Esophagus squamous epithelium (tissue), 5 donors: ENCODE results near the gene ARMH3. TPM values are rescaled to one million over a fixed set of nuclear protein-coding genes. Genes with fewer than 3 reads are reported as not detected.

Experiments used
- DNase-seq: peaks from one replicate; lab custom pipeline; 2025; lab: John Stamatoyannopoulos, UW
- H3K27ac ChIP-seq, 4 donors: fragments of 200-600 bp; sonication (generic); one replicate each; pipeline ENCODE4 v1.5.1; 2016 to 2019; ENCODE audit warnings: mild to moderate bottlenecking in 1 of 4
- H3K27me3 ChIP-seq, 4 donors: fragments of 200-600 bp; sonication (generic); 1 replicate in 3 of 4; 2 replicates in 1 of 4; pipeline versions ENCODE4 v1.5.1 to v1.6.0; 2017 to 2021; ENCODE audit warnings: antibody characterized with exemption in 1 of 4
- H3K36me3 ChIP-seq, 3 donors: fragments of 200-600 bp; sonication (generic); one replicate each; pipeline ENCODE4 v1.5.1; 2016 to 2019
- H3K4me1 ChIP-seq, 3 donors: fragments of 200-600 bp; sonication (generic); one replicate each; pipeline ENCODE4 v1.5.1; 2017 to 2019
- H3K4me3 ChIP-seq, 4 donors: fragments of 200-600 bp; sonication (generic); 1 replicate in 3 of 4; 2 replicates in 1 of 4; pipeline ENCODE4 v1.5.1; 2016 to 2019; ENCODE audit warnings: mild to moderate bottlenecking in 2 of 4, moderate library complexity in 1 of 4
- H3K9me3 ChIP-seq, 3 donors: fragments of 200-600 bp; sonication (generic); one replicate each; pipeline ENCODE4 v1.5.1; 2016 to 2019
- CTCF ChIP-seq, 6 experiments: fragments of 450-650 bp in 4 of 6; fragments of 200-600 bp in 2 of 6; sonication (generic) in 2 of 6; IDR thresholded peaks; one replicate each; pipeline ENCODE4 v1.5.1; 2016 to 2019; ENCODE audit warnings: antibody characterized with exemption in 6 of 6, mild to moderate bottlenecking in 4 of 6, moderate library complexity in 4 of 6
- POLR2A ChIP-seq, 4 donors: fragments of 450-650 bp; IDR thresholded peaks; one replicate each; pipeline ENCODE4 v1.6.1; 2017; ENCODE audit warnings: antibody characterized with exemption in 4 of 4, mild to moderate bottlenecking in 4 of 4, moderate library complexity in 3 of 4
- WGBS, 2 donors: methylation state at CpG; one replicate each; pipeline ENCODE4 v1.1.5; 2018; 5-methylcytosine and 5-hydroxymethylcytosine counted together
- intact Hi-C: fragments of 100-400 bp; cut with DNase I; formaldehyde crosslinking; loops from one replicate; pipeline ENCODE4 v1.15.0; 2022
- total RNA-seq, 4 donors: library from RNA; depleted of rRNA; stranded (reverse); fragments of >200 nt; gene quantifications; one replicate each; pipeline ENCODE4 v1.1.0, GENCODE V29; 2016
- donor health status: DM: yes; HTN: yes; CAD: no.

Gene ARMH3
- total RNA-seq, 4 donors from 2014 or later: 13.3 to 17.2 (median 16.1) TPM

GRCh38 chr10:101881036-101881774 lies 174.8 kb downstream of the ARMH3 start:
- intact Hi-C loops: loop anchor here (10.0 kb wide), 1 partner anchor 134 kb away; no protein-coding TSS in a partner anchor
- 89 to 94% methylated on average over 2 of the region's 2 CpGs for WGBS, 2 donors
- TF ChIP-seq POLR2A (IDR thresholded peaks at IDR 0.05) (no peak), CTCF (IDR thresholded peaks at IDR 0.05) (no peak)
- H3K36me3 ChIP-seq: peaks cover 0 to 24% (median 0%) of the 10 kb centered on the region in 3 donors
- H3K9me3 ChIP-seq: no peaks in the 10 kb centered on the region
- H3K4me3 ChIP-seq: no peak overlapping the region
- no peak overlapping the region for H3K27ac ChIP-seq
- no peaks in the 10 kb centered on the region for H3K27me3 ChIP-seq
- no peak for DNase-seq
- H3K4me1 ChIP-seq: peaks cover 0 to 3% (median 0%) of the 10 kb centered on the region in 3 donors

- no peak for DNase-seq
- Histone ChIP-seq H3K9me3 (no peaks in the 10 kb centered on the region), H3K27me3 (no peaks in the 10 kb centered on the region), H3K27ac (no peak overlapping the region), H3K4me1 (peaks cover 0 to 3% (median 0%) of the 10 kb centered on the region in 3 donors), H3K4me3 (no peak overlapping the region), H3K36me3 (peaks cover 0 to 15% (median 0%) of the 10 kb centered on the region in 3 donors)
- 100% methylated on average over 2 of the region's 2 CpGs for WGBS, 2 donors
- intact Hi-C loops: loop anchor here (10.0 kb wide), 1 partner anchor 135 kb away; no protein-coding TSS in a partner anchor
- TF ChIP-seq POLR2A (IDR thresholded peaks at IDR 0.05) (no peak), CTCF (IDR thresholded peaks at IDR 0.05) (no peak)
Observed at GRCh38 chr10:101880232-101880573, 175.8 kb downstream of the ARMH3 start.

- H3K4me3 ChIP-seq: no peak overlapping the region
- H3K9me3 ChIP-seq: no peaks in the 10 kb centered on the region
- peaks cover 0 to 3% (median 0%) of the 10 kb centered on the region in 3 donors for H3K4me1 ChIP-seq
- intact Hi-C loops: loop anchor here (10.0 kb wide), 1 partner anchor 135 kb away; no protein-coding TSS in a partner anchor
- no peaks in the 10 kb centered on the region for H3K27me3 ChIP-seq
- TF ChIP-seq CTCF (IDR thresholded peaks at IDR 0.05) (no peak), POLR2A (IDR thresholded peaks at IDR 0.05) (no peak)
- no peak for DNase-seq
- H3K27ac ChIP-seq: no peak overlapping the region
- WGBS, 2 donors: 87 to 92% methylated on average over 10 to 13 of the region's 13 CpGs
- peaks cover 0 to 15% (median 0%) of the 10 kb centered on the region in 3 donors for H3K36me3 ChIP-seq
Observed at GRCh38 chr10:101879456-101880231, 176.3 kb downstream of the ARMH3 start.

- intact Hi-C loops: no loop called here
- no peaks in the 10 kb centered on the region for H3K27me3 ChIP-seq
- no peak for TF ChIP-seq CTCF (IDR thresholded peaks at IDR 0.05)
- H3K4me1 ChIP-seq: peaks cover 0 to 3% (median 0%) of the 10 kb centered on the region in 3 donors
- H3K4me3 ChIP-seq: no peak overlapping the region
- H3K9me3 ChIP-seq: no peaks in the 10 kb centered on the region
- peaks cover 0 to 15% (median 0%) of the 10 kb centered on the region in 3 donors for H3K36me3 ChIP-seq
- 87 to 90% methylated on average over 3 of the region's 3 CpGs for WGBS, 2 donors
- DNase-seq: no peak
- H3K27ac ChIP-seq: no peak overlapping the region
Observed at GRCh38 chr10:101878869-101879268, 177.1 kb downstream of the ARMH3 start.
